Activated T-helper 17 cell treated with anti-CD3 and anti-CD28 coated beads, Interleukin-2, amount 50 U/mL, for 72 hours (primary cell): ENCODE data around the gene KDM3B. TPM values are rescaled to one million over a fixed set of nuclear protein-coding genes. Genes with fewer than 3 reads are reported as not detected.
A peak's percentile ranks its signal among the peaks of the same experiment; 100 is the strongest.
"Not testable (repeated sequence)": the region's sequence is repeated elsewhere in the genome, so short reads cannot be mapped to it uniquely, and the experiment has no call there.

Experiments used
- ATAC-seq: fragments of 150-1000 bp; cut with Tn5 transposase; replicated peaks from 2 replicates; pipeline ENCODE4 v1.10.0; 2021; ENCODE audit warnings: mild to moderate bottlenecking, moderate library complexity
- H3K27ac Mint-ChIP-seq: one replicate; pipeline ENCODE4 v1.8.0; 2022; ENCODE audit warnings: mixed read lengths
- H3K27me3 Mint-ChIP-seq: one replicate; pipeline ENCODE4 v1.8.0; 2022; ENCODE audit warnings: mixed read lengths
- H3K36me3 Mint-ChIP-seq: one replicate; pipeline ENCODE4 v1.8.0; 2022; ENCODE audit warnings: low read depth, mild to moderate bottlenecking, mixed read lengths
- H3K4me1 Mint-ChIP-seq: one replicate; pipeline ENCODE4 v1.8.0; 2022; ENCODE audit warnings: mixed read lengths
- H3K4me3 Mint-ChIP-seq: one replicate; pipeline ENCODE4 v1.8.0; 2022; ENCODE audit warnings: mild to moderate bottlenecking, mixed read lengths
- H3K9me3 Mint-ChIP-seq: one replicate; pipeline ENCODE4 v1.8.0; 2022; ENCODE audit warnings: mixed read lengths
- total RNA-seq, 2 donors: library from RNA; stranded (reverse); gene quantifications; one replicate each; pipeline ENCODE4 v1.2.3, GENCODE V29; 2022

The KDM3B gene
- total RNA-seq, 2 donors from 2014 or later = 42.1 to 51.4 TPM

GRCh38 chr5:138391859-138392386 is 39.4 kb downstream of the KDM3B start:
- H3K27me3 Mint-ChIP-seq = no peaks in the 10 kb centered on the region

GRCh38 chr5:138402640-138403039 is 50.2 kb downstream of the KDM3B start:
- Mint-ChIP-seq H3K27me3 (no peaks in the 10 kb centered on the region), H3K4me1 (peaks cover 13% of the 10 kb centered on the region), H3K36me3 (peaks cover 96% of the 10 kb centered on the region), H3K9me3 (no peaks in the 10 kb centered on the region), H3K27ac (peak overlapping the region; percentile 37), H3K4me3 (no peak overlapping the region)
- ATAC-seq = peak; percentile 89

More at GRCh38 chr5:138391859-138392386, 39.4 kb downstream of the KDM3B start:
- H3K4me1 Mint-ChIP-seq = no peaks in the 10 kb centered on the region
- H3K4me3 Mint-ChIP-seq = no peak overlapping the region
- no peak overlapping the region for H3K27ac Mint-ChIP-seq
- H3K36me3 Mint-ChIP-seq = peaks cover 82% of the 10 kb centered on the region
- no peaks in the 10 kb centered on the region for H3K9me3 Mint-ChIP-seq
- ATAC-seq = no peak

GRCh38 chr5:138408023-138408422 is 55.5 kb downstream of the KDM3B start:
- ATAC-seq = peak; percentile 91
- Mint-ChIP-seq H3K27me3 (no peaks in the 10 kb centered on the region), H3K9me3 (no peaks in the 10 kb centered on the region), H3K4me1 (peaks cover 7% of the 10 kb centered on the region), H3K27ac (peak overlapping the region; percentile 82), H3K36me3 (peaks cover 69% of the 10 kb centered on the region), H3K4me3 (peak overlapping the region; percentile 49)

GRCh38 chr5:138410996-138411640 is 58.6 kb downstream of the KDM3B start:
- not testable (repeated sequence) for ATAC-seq, H3K4me3 Mint-ChIP-seq, H3K9me3 Mint-ChIP-seq, H3K4me1 Mint-ChIP-seq, H3K27me3 Mint-ChIP-seq, H3K27ac Mint-ChIP-seq
- peaks cover 67% of the 10 kb centered on the region for H3K36me3 Mint-ChIP-seq

GRCh38 chr5:138418444-138418843 is 66.0 kb downstream of the KDM3B start:
- H3K4me3 Mint-ChIP-seq = no peak overlapping the region
- H3K9me3 Mint-ChIP-seq = no peaks in the 10 kb centered on the region
- H3K27me3 Mint-ChIP-seq = no peaks in the 10 kb centered on the region
- no peaks in the 10 kb centered on the region for H3K4me1 Mint-ChIP-seq
- H3K27ac Mint-ChIP-seq = no peak overlapping the region
- peaks cover 99% of the 10 kb centered on the region for H3K36me3 Mint-ChIP-seq
- no peak for ATAC-seq

- H3K27ac Mint-ChIP-seq = peak overlapping the region; percentile 15
- H3K4me1 Mint-ChIP-seq = no peaks in the 10 kb centered on the region
- H3K27me3 Mint-ChIP-seq = no peaks in the 10 kb centered on the region
- no peaks in the 10 kb centered on the region for H3K9me3 Mint-ChIP-seq
- no peak for ATAC-seq
- H3K36me3 Mint-ChIP-seq = peaks cover 99% of the 10 kb centered on the region
- no peak overlapping the region for H3K4me3 Mint-ChIP-seq
Measured at GRCh38 chr5:138425079-138425478, 72.6 kb downstream of the KDM3B start.

- Mint-ChIP-seq H3K36me3 (peaks cover 56% of the 10 kb centered on the region), H3K4me3 (no peak overlapping the region), H3K9me3 (no peaks in the 10 kb centered on the region), H3K27me3 (peaks cover 4% of the 10 kb centered on the region), H3K27ac (no peak overlapping the region), H3K4me1 (no peaks in the 10 kb centered on the region)
- no peak for ATAC-seq
Measured at GRCh38 chr5:138435943-138436342, 83.5 kb downstream of the KDM3B start.

- Mint-ChIP-seq H3K36me3 (peaks cover 34% of the 10 kb centered on the region), H3K4me1 (no peaks in the 10 kb centered on the region), H3K4me3 (peak overlapping the region; percentile 67), H3K27me3 (peaks cover 4% of the 10 kb centered on the region), H3K27ac (peak overlapping the region; percentile 50), H3K9me3 (no peaks in the 10 kb centered on the region)
- ATAC-seq = no peak
Measured at GRCh38 chr5:138438003-138438723, 85.7 kb downstream of the KDM3B start.

GRCh38 chr5:138438724-138439476 is 86.4 kb downstream of the KDM3B start, which contains the start of gene REEP2:
Gene REEP2, plus strand, starts transcription at chr5:138439057. Its CDS starts 152 bp downstream, at chr5:138439209.
- Mint-ChIP-seq H3K36me3 (peaks cover 27% of the 10 kb centered on the region), H3K27me3 (peaks cover 4% of the 10 kb centered on the region), H3K4me1 (no peaks in the 10 kb centered on the region), H3K9me3 (no peaks in the 10 kb centered on the region), H3K4me3 (peak within 1 kb of the TSS; percentile 67), H3K27ac (peak within 1 kb of the TSS; percentile 50)
- ATAC-seq = peak; percentile 80

GRCh38 chr5:138439477-138440158 is 87.1 kb downstream of the KDM3B start:
- Mint-ChIP-seq H3K36me3 (peaks cover 20% of the 10 kb centered on the region), H3K4me3 (peak overlapping the region; percentile 67), H3K4me1 (no peaks in the 10 kb centered on the region), H3K27ac (no peak overlapping the region), H3K27me3 (peaks cover 4% of the 10 kb centered on the region), H3K9me3 (no peaks in the 10 kb centered on the region)
- ATAC-seq = peak; percentile 9

GRCh38 chr5:138440159-138441073 is 87.9 kb downstream of the KDM3B start:
- Mint-ChIP-seq H3K27ac (peak overlapping the region; percentile 39), H3K9me3 (no peaks in the 10 kb centered on the region), H3K27me3 (peaks cover 4% of the 10 kb centered on the region), H3K36me3 (peaks cover 12% of the 10 kb centered on the region), H3K4me3 (peak overlapping the region; percentile 67), H3K4me1 (no peaks in the 10 kb centered on the region)
- no peak for ATAC-seq

- Mint-ChIP-seq H3K27ac (no peak overlapping the region), H3K9me3 (no peaks in the 10 kb centered on the region), H3K27me3 (peaks cover 4% of the 10 kb centered on the region), H3K4me1 (no peaks in the 10 kb centered on the region), H3K4me3 (no peak overlapping the region), H3K36me3 (peaks cover 4% of the 10 kb centered on the region)
- no peak for ATAC-seq
Measured at GRCh38 chr5:138441221-138441620, 88.7 kb downstream of the KDM3B start.

GRCh38 chr5:138444078-138444773 is 91.7 kb downstream of the KDM3B start:
- H3K27ac Mint-ChIP-seq = no peak overlapping the region
- ATAC-seq = no peak
- H3K27me3 Mint-ChIP-seq = peaks cover 4% of the 10 kb centered on the region
- H3K9me3 Mint-ChIP-seq = no peaks in the 10 kb centered on the region
- no peaks in the 10 kb centered on the region for H3K36me3 Mint-ChIP-seq
- H3K4me3 Mint-ChIP-seq = no peak overlapping the region
- no peaks in the 10 kb centered on the region for H3K4me1 Mint-ChIP-seq
